Aorta (tissue), 5 donors: ENCODE measurements around the gene CXCR6. TPM values are rescaled to one million over a fixed set of nuclear protein-coding genes. Genes with fewer than 3 reads are reported as not detected.

Experiments
- ATAC-seq: fragments of 200-7000 bp; cut with Tn5 transposase; one replicate; pipeline ENCODE4 v1.9.1; 2022; ENCODE audit warnings: moderate library complexity; ENCODE audit not compliant: low FRiP score
- DNase-seq, 2 donors: peaks; one replicate each; pipeline ENCODE4 v3.0.0-alpha.2; 2020
- H3K27ac ChIP-seq, 2 donors: one replicate each; pipeline ENCODE4 v1.5.1; 2013; ENCODE audit warnings: low read length in 2 of 2, mild to moderate bottlenecking in 2 of 2, moderate library complexity in 2 of 2, control low read depth in 1 of 2, inconsistent platforms in 1 of 2, low read depth in 1 of 2
- H3K27me3 ChIP-seq, 2 donors: one replicate each; pipeline ENCODE4 v1.6.1; 2013; ENCODE audit warnings: control low read depth in 1 of 2, low read length in 1 of 2, mild to moderate bottlenecking in 1 of 2, moderate library complexity in 1 of 2; ENCODE audit not compliant: insufficient read depth in 2 of 2, control insufficient read depth in 1 of 2
- H3K36me3 ChIP-seq, 2 donors: one replicate each; pipeline ENCODE4 v1.6.1; 2013; ENCODE audit warnings: control low read depth in 1 of 2, low read length in 1 of 2, mild to moderate bottlenecking in 1 of 2; ENCODE audit not compliant: insufficient read depth in 2 of 2, control insufficient read depth in 1 of 2
- H3K4me1 ChIP-seq, 2 donors: one replicate each; pipeline ENCODE4 v1.6.1; 2013; ENCODE audit warnings: low read length in 2 of 2, control low read depth in 1 of 2, mild to moderate bottlenecking in 1 of 2, moderate library complexity in 1 of 2; ENCODE audit not compliant: insufficient read depth in 2 of 2, control insufficient read depth in 1 of 2
- H3K4me3 ChIP-seq, 2 donors: one replicate each; pipeline ENCODE4 v1.5.1; 2013; ENCODE audit warnings: low read length in 2 of 2, control low read depth in 1 of 2, mild to moderate bottlenecking in 1 of 2
- H3K9me3 ChIP-seq: one replicate; pipeline ENCODE4 v1.6.1; 2013; ENCODE audit warnings: mild to moderate bottlenecking, low read length; ENCODE audit not compliant: control insufficient read depth
- WGBS, 2 donors: extraction: QIAGEN DNeasy Blood & Tissue Kit; methylation state at CpG; one replicate each; pipeline ENCODE4 v1.1.7; 2013; 5-methylcytosine and 5-hydroxymethylcytosine counted together
- intact Hi-C, 2 donors: fragments of 100-400 bp; cut with DNase I; formaldehyde crosslinking; loops; one replicate each; pipeline versions ENCODE4 v1.14.2 to v1.15.0; 2022
- polyA plus RNA-seq, 2 donors: library from polyadenylated mRNA; stranded (reverse); fragments of 200-250 nt; gene quantifications; one replicate each; pipeline ENCODE4 v1.2.3, GENCODE V29; 2013
- total RNA-seq, 2 donors: library from RNA; stranded (reverse); fragmentation: NEBNext Ultra II Directional; extraction: Animal tissue kit (Norgen Biotek cat#: 25700); gene quantifications; one replicate each; pipeline ENCODE4 v1.2.1, GENCODE V29; 2021
- donor health status: healthy with polysubstance abuse.
- donor health status: Bipolar disorder and iron deficiency.
- donor health status: DM: no; HTN: no; CAD: no.
- donor health status: DM: no; HTN: no; CAD: no.
- donor health status: DM: yes; HTN: yes; CAD: no.

CXCR6 gene
- total and polyA plus RNA-seq, 4 donors: 1.4 to 2.9 (median 2.8) TPM; not detected in 1

DNA sequence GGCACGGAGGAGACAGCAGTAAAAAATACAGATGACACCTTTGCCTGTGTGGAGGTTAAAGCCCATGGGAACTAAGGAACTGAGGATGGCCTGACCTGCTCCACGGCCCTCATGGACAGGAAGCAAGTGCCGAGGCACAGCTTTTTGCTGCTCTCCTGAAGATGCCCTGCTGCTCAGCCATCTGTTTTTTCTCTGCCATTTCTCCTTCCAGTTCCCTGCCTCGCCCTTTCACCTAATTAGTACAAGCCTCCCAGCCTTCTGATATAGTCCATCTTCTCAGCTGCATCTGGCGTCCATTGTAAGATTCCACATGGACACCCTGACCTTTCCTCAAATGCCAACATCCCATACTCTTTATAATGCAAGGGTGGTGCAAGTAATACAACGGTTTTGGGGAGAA lies 11.8 kb upstream of the CXCR6 start:
- Histone ChIP-seq H3K4me3 (no peak overlapping the region), H3K27me3 (no peaks in the 10 kb centered on the region), H3K4me1 (no peaks in the 10 kb centered on the region), H3K27ac (no peak overlapping the region), H3K36me3 (peaks cover 0 to 19% of the 10 kb centered on the region in 2 donors), H3K9me3 (no peaks in the 10 kb centered on the region)
- ATAC-seq (no peak), DNase-seq (no peak)
- 84 to 89% methylated on average over 6 of the region's 6 CpGs for WGBS, 2 donors
- intact Hi-C loops: no loop called here

DNA sequence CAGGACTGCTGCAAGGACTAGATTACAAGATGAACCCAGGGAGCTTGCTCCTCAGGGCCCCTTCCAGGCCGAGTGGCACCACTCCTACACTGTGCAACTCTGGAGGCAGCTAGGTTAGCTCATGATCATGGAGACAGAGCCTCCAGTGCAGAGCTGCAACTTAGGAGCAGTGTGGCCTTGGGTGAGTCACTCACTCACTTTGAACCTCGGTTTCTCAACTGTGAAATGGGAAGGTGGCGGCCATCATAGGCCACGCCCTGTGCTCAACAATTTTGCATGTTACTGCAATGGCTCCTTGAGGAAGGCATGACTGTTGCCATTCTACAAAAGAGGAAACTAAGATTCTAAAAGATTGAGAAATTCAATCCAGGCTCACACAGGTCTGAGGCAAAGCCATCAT lies 11.2 kb upstream of the CXCR6 start:
- H3K27ac ChIP-seq: no peak overlapping the region
- DNase-seq (no peak), ATAC-seq (no peak)
- H3K9me3 ChIP-seq: no peaks in the 10 kb centered on the region
- intact Hi-C loops: no loop called here
- H3K36me3 ChIP-seq: peaks cover 0 to 19% of the 10 kb centered on the region in 2 donors
- H3K4me1 ChIP-seq: no peaks in the 10 kb centered on the region
- no peaks in the 10 kb centered on the region for H3K27me3 ChIP-seq
- H3K4me3 ChIP-seq: no peak overlapping the region
- WGBS, 2 donors: 89 to 95% methylated on average over 4 of the region's 4 CpGs

GRCh38 chr3:45933591-45933990 lies 9.7 kb upstream of the CXCR6 start:
- H3K27ac ChIP-seq: no peak overlapping the region
- H3K4me1 ChIP-seq: no peaks in the 10 kb centered on the region
- H3K36me3 ChIP-seq: peaks cover 0 to 19% of the 10 kb centered on the region in 2 donors
- no peaks in the 10 kb centered on the region for H3K27me3 ChIP-seq
- DNase-seq (no peak), ATAC-seq (no peak)
- 79 to 88% methylated on average over 4 of the region's 4 CpGs for WGBS, 2 donors
- intact Hi-C loops: no loop called here
- H3K9me3 ChIP-seq: no peaks in the 10 kb centered on the region
- H3K4me3 ChIP-seq: no peak overlapping the region

DNA sequence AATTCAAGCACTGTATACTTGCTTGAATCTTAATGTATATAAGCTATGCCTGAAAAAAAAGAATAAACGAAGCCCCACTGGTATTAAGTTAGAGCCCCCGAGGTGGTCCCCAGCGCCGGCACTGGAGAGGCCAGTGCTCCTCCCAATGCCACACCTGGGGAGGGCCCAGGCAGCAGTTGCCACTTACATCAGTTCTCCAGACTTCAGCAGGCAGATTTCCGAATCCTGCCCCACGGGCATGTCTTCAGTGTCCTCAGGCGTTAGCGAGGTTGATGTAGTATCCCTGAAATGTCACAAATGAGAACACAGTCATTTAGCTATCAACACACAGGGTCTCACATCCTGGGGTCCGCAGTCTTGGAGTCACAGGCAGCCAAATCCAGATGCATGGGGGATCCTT lies 7.0 kb upstream of the CXCR6 start:
- DNase-seq (no peak), ATAC-seq (no peak)
- 80 to 88% methylated on average over 9 of the region's 9 CpGs for WGBS, 2 donors
- Histone ChIP-seq H3K4me3 (no peak overlapping the region), H3K9me3 (no peaks in the 10 kb centered on the region), H3K4me1 (no peaks in the 10 kb centered on the region), H3K36me3 (peaks cover 0 to 10% of the 10 kb centered on the region in 2 donors), H3K27ac (no peak overlapping the region), H3K27me3 (no peaks in the 10 kb centered on the region)
- intact Hi-C loops: no loop called here

DNA sequence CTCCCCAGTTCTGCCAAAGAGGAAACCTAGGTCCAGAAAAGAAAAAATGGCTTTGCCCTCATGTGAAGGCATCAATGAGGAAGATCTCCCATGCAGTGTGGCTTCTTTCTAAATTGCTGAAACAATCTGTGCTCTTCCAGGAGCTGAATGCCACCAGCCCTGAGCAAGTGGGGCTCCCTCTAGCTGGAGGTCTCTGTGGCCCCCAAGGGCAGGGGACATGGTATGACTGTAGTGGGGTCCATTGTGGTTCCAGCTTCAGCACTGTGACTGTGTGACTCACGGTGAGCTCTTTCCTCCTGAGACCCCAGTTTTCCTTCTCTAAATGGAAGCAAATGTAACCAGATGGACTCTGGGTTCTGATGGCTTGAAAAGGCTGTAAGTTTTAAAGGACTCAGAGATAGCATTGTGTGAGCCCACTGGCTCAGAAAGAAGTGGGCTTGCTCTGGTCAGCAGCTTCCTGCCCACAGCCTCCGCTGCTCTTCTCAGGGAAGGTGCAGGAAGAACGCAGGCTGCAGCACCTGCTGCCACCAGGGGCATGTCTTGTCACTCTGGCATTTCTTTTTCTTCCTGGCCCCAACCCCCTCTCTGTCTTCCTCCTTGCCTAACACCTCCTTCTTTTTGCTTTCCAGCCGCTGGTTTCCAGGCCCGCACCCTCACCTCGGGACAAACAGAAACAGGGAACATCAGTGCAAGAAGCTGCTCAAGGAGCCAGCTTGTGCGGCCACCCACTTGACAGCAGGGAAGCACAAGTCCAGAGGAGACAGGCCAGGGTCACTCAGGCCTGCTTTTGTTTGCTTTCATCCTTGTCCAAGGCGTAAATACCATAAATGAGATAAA lies 5.8 kb upstream of the CXCR6 start:
- peak in 1 of 2 donors; percentile 34 for DNase-seq

DNA sequence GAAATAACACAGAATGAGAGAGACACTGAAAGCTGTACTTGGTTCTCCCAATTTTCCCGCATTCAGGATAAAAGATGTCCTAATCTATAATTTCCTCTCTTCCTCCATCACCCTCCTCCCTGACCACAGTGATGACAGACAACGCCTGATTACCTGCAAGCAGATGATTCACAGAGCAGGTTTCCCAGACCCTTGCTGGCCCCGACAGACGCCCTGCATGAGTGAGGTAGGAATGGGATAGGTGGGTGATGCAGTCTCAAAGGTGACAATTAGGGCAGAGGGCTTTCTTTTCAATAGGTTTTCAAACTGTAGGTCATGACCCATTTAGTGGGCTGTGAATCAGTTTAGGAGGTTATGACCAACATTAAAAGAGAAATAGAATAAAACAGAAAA lies 5.2 kb upstream of the CXCR6 start:
- DNase-seq (peak in 1 of 2 donors; percentile 9), ATAC-seq (no peak)
- 94 to 96% methylated on average over 4 of the region's 4 CpGs for WGBS, 2 donors
- Histone ChIP-seq H3K27me3 (no peaks in the 10 kb centered on the region), H3K27ac (no peak overlapping the region), H3K9me3 (no peaks in the 10 kb centered on the region), H3K36me3 (peaks cover 0 to 5% of the 10 kb centered on the region in 2 donors), H3K4me1 (no peaks in the 10 kb centered on the region), H3K4me3 (no peak overlapping the region)
- intact Hi-C loops: loop anchor here (1.0 to 2.0 kb wide), 2 partner anchors 57 to 141 kb away; partner anchors contain the start of gene FYCO1 (in 1 of the 2)

More for the DNA sequence above, 5.8 kb upstream of the CXCR6 start:
- 86 to 92% methylated on average over 8 of the region's 8 CpGs for WGBS, 2 donors
- no peak for ATAC-seq
- H3K27ac ChIP-seq: no peak overlapping the region
- intact Hi-C loops: loop anchor here (1.0 to 2.0 kb wide), 2 partner anchors 57 to 142 kb away; partner anchors contain the start of gene FYCO1 (in 1 of the 2)
- no peak overlapping the region for H3K4me3 ChIP-seq
- H3K9me3 ChIP-seq: no peaks in the 10 kb centered on the region
- peaks cover 0 to 6% of the 10 kb centered on the region in 2 donors for H3K36me3 ChIP-seq
- H3K27me3 ChIP-seq: no peaks in the 10 kb centered on the region
- no peaks in the 10 kb centered on the region for H3K4me1 ChIP-seq

GRCh38 chr3:45938864-45939263 lies 4.4 kb upstream of the CXCR6 start:
- no peaks in the 10 kb centered on the region for H3K9me3 ChIP-seq
- WGBS, 2 donors: 11 to 17% methylated on average over 4 of the region's 4 CpGs
- H3K27ac ChIP-seq: peak overlapping the region in 1 of 2 donors; percentile 15
- H3K27me3 ChIP-seq: no peaks in the 10 kb centered on the region
- peaks cover 0 to 5% of the 10 kb centered on the region in 2 donors for H3K36me3 ChIP-seq
- no peaks in the 10 kb centered on the region for H3K4me1 ChIP-seq
- DNase-seq (peak; percentile 86 to 92), ATAC-seq (peak; percentile 92)
- no peak overlapping the region for H3K4me3 ChIP-seq
- intact Hi-C loops: loop anchor here (1.0 to 2.0 kb wide), 2 partner anchors 56 to 140 kb away; partner anchors contain the start of gene FYCO1 (in 1 of the 2)

DNA sequence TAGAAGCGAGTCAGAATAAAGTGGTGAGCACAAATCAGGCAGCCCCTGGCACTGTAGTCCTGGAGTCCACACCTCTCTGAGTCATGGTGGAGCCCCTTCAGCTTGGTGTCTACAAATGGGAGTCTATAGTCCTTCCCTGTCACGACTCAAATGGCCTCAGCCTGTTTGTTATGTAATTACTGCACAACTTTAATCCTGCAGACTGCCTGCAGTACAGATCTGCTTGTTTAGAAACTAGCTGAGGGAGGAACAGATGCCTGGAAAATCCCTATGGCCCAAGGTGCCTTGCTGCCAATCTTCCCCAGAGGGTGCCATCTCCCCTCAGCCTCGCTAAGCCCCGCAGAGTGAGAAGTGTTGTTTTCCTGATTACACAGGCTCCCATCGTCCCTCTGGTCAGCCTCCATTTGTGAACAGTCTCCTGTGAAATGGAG lies 3.9 kb upstream of the CXCR6 start:
- no peaks in the 10 kb centered on the region for H3K4me1 ChIP-seq
- intact Hi-C loops: loop anchor here in 1 of 2 donors (2.0 kb wide), 1 partner anchor 55 kb away; the partner anchor contains the start of gene FYCO1
- WGBS, 2 donors: 47 to 52% methylated on average over 5 of the region's 5 CpGs
- H3K4me3 ChIP-seq: no peak overlapping the region
- H3K27ac ChIP-seq: no peak overlapping the region
- ATAC-seq (no peak), DNase-seq (peak in 1 of 2 donors; percentile 24)
- no peaks in the 10 kb centered on the region for H3K9me3 ChIP-seq
- H3K36me3 ChIP-seq: peaks cover 0 to 5% of the 10 kb centered on the region in 2 donors
- no peaks in the 10 kb centered on the region for H3K27me3 ChIP-seq
